Measurements from ENCODE around the gene GAS6.

GAS6 gene

DNA sequence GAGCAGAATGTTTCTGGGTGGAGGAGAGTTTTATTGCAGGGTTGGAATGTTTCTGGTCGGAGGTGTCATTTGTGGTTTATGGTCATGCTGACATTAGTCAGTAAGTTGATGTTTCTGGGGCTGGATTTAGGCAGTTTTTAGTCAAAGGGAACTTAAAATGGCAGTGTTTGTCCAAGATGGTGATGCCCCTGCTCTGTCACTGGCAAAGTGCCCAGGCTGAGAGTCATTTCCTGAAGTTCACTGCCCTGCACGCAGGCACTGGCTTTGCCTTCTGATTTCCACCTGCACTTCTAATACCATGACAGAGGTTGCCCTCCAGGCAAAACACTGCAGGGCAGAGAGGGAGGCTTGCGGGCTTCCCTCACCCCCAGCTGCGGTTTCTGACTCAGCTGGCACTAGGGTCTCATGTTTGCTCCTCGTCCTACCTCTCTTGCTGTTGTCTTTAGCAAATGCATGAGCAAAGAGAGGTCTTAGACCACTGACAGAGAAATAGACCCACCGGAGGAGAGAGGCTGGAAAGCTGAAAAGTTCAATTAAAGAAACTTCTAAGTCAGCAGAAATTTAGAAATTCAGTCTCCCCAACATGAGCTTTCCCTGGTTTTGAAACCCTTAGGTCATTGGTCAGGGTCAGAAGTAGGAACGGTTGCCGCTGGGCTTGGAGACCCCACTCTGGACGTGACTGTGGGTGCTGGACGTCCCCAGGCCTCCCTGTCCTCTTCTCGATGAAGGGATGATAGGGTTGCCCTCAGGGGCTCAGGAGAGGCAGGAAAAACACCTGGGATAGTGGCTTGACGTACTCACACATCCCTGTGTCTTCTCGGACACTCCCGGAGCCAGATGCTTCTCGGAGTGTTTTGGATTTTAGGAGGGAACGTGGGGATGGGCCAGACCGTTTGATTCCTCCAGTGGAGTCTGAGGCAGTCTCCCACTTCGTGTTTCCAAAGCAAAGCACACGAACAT lies 78.5 kb downstream of the GAS6 start:
- Histone ChIP-seq H3K4me1 (ENCODE audit: low read length) (peaks cover 25% of the 10 kb centered on the region), H3K27me3 (replicated peaks; ENCODE audit: insufficient read depth, low read length) (no peaks in the 10 kb centered on the region), H3F3A (ENCODE audit: insufficient read depth, low read length) (peaks cover 6% of the 10 kb centered on the region; the same call in 1 of the 2 replicates), H2AFZ (ENCODE audit: low read length) (no peak overlapping the region), H3K27ac (ENCODE audit: low read length) (peak overlapping the region; percentile 58; the same call in 1 of the 2 replicates), H3K9ac (ENCODE audit: low read length) (no peak overlapping the region), H3K36me3 (replicated peaks; ENCODE audit: insufficient read depth, low read length) (no peaks in the 10 kb centered on the region), H4K20me1 (ENCODE audit: insufficient read depth, low read length) (no peaks in the 10 kb centered on the region), H3K4me3 (ENCODE audit: low read length) (no peak overlapping the region), H3K9me3 (replicated peaks; ENCODE audit: insufficient read depth, low read length) (no peaks in the 10 kb centered on the region), H3K79me2 (ENCODE audit: low read length) (no peaks in the 10 kb centered on the region), H3K9me2 (replicated peaks; ENCODE audit: insufficient read depth, low read length) (no peaks in the 10 kb centered on the region), H3K4me2 (ENCODE audit: low read depth, low read length) (peak overlapping the region; percentile 19; the same call in 1 of the 2 replicates)
- DNase-seq, result peak; percentile 78
- TF ChIP-seq, protein P1, sequence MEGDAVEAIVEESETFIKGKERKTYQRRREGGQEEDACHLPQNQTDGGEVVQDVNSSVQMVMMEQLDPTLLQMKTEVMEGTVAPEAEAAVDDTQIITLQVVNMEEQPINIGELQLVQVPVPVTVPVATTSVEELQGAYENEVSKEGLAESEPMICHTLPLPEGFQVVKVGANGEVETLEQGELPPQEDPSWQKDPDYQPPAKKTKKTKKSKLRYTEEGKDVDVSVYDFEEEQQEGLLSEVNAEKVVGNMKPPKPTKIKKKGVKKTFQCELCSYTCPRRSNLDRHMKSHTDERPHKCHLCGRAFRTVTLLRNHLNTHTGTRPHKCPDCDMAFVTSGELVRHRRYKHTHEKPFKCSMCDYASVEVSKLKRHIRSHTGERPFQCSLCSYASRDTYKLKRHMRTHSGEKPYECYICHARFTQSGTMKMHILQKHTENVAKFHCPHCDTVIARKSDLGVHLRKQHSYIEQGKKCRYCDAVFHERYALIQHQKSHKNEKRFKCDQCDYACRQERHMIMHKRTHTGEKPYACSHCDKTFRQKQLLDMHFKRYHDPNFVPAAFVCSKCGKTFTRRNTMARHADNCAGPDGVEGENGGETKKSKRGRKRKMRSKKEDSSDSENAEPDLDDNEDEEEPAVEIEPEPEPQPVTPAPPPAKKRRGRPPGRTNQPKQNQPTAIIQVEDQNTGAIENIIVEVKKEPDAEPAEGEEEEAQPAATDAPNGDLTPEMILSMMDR (IDR thresholded peaks at IDR 0.05; ENCODE audit: low read length), result no peak
- TF ChIP-seq EZH2 (optimal IDR thresholded peaks at IDR 0.05; ENCODE audit: low read depth, low read length), result no peak
- no peak for TF ChIP-seq EZH2phosphoT487 (IDR thresholded peaks at IDR 0.05; ENCODE audit: low read length)

DNA sequence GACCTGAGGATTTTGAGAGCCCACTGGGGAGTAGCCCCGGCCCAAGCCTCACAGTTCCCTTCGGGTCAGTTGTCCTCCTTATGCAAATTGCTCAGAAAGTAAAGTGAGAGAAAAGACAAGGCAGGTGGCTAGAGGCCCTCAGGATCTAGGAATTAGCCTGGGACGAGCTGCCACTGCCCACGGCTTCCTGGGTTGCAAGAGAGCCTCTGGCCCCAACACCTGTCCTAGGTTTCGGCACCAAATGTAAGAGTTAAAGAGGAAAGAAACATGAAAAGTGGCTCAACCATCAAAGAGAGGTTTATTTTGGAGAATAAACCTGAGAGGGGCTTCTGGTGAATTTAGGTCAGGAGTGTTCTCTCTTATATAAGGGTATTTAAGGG lies 79.2 kb downstream of the GAS6 start:
- Histone ChIP-seq H3K79me2 (ENCODE audit: low read length) (no peaks in the 10 kb centered on the region), H3K4me2 (ENCODE audit: low read depth, low read length) (peak overlapping the region; percentile 19; the same call in 1 of the 2 replicates), H3K4me3 (ENCODE audit: low read length) (no peak overlapping the region), H2AFZ (ENCODE audit: low read length) (no peak overlapping the region), H3K27me3 (replicated peaks; ENCODE audit: insufficient read depth, low read length) (no peaks in the 10 kb centered on the region), H3K4me1 (ENCODE audit: low read length) (peaks cover 27% of the 10 kb centered on the region), H4K20me1 (ENCODE audit: insufficient read depth, low read length) (no peaks in the 10 kb centered on the region), H3K36me3 (replicated peaks; ENCODE audit: insufficient read depth, low read length) (no peaks in the 10 kb centered on the region), H3K9ac (ENCODE audit: low read length) (no peak overlapping the region), H3K27ac (ENCODE audit: low read length) (peak overlapping the region; percentile 58; the same call in 1 of the 2 replicates), H3F3A (ENCODE audit: insufficient read depth, low read length) (peaks cover 6% of the 10 kb centered on the region; the same call in 1 of the 2 replicates), H3K9me2 (replicated peaks; ENCODE audit: insufficient read depth, low read length) (no peaks in the 10 kb centered on the region), H3K9me3 (replicated peaks; ENCODE audit: insufficient read depth, low read length) (no peaks in the 10 kb centered on the region)
- TF ChIP-seq, protein P1 (IDR thresholded peaks at IDR 0.05; ENCODE audit: low read length), result no peak
- TF ChIP-seq EZH2phosphoT487 (IDR thresholded peaks at IDR 0.05; ENCODE audit: low read length) (no peak), EZH2 (optimal IDR thresholded peaks at IDR 0.05; ENCODE audit: low read depth, low read length) (no peak)
- DNase-seq, result no peak

DNA sequence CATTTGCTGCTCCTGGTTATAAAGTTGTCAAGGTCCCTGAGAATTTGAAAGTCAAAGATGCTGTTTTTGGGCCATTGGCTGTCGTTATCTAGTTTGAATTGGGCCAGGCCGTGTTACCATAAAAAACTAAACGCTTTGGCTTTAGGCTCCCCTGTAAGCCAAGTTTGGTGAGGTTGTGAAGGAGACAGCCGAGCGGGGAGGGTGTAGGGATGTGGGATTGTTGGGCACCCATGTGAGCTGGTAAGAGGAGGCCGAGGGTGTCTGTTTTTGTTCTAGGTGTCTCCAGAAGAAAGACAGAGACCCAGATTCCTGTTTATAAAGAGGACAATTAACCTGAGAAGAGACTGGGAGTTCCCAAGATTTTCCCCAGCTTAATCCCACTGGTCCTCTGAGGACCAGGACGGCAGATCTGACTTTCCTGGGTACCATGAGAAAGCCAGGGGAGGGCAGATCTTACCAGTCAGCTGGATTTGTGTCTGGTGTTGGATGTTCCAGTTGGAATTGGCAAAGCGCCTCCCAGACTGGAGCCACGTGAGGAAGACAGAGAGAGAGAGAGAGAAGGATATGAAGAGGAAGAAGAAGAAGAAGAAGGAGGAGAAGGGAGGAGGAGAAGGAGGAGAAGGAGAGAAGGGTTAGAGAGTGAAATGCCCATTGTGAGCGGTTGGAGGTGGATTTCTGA lies 79.8 kb downstream of the GAS6 start:
- no peak for DNase-seq
- no peaks in the 10 kb centered on the region for H3K79me2 ChIP-seq (ENCODE audit: low read length)
- H3F3A ChIP-seq (ENCODE audit: insufficient read depth, low read length), result peaks cover 6% of the 10 kb centered on the region; the same call in 1 of the 2 replicates
- no peaks in the 10 kb centered on the region for H3K36me3 ChIP-seq (replicated peaks; ENCODE audit: insufficient read depth, low read length)
- TF ChIP-seq, protein P1 (IDR thresholded peaks at IDR 0.05; ENCODE audit: low read length), result no peak
- TF ChIP-seq EZH2phosphoT487 (IDR thresholded peaks at IDR 0.05; ENCODE audit: low read length) (no peak), EZH2 (optimal IDR thresholded peaks at IDR 0.05; ENCODE audit: low read depth, low read length) (no peak)
- H4K20me1 ChIP-seq (ENCODE audit: insufficient read depth, low read length), result no peaks in the 10 kb centered on the region
- H3K4me3 ChIP-seq (ENCODE audit: low read length), result no peak overlapping the region
- H3K27me3 ChIP-seq (replicated peaks; ENCODE audit: insufficient read depth, low read length), result no peaks in the 10 kb centered on the region
- H3K9me2 ChIP-seq (replicated peaks; ENCODE audit: insufficient read depth, low read length), result no peaks in the 10 kb centered on the region
- H2AFZ ChIP-seq (ENCODE audit: low read length), result no peak overlapping the region
- H3K4me2 ChIP-seq (ENCODE audit: low read depth, low read length), result peak overlapping the region; percentile 19; the same call in 1 of the 2 replicates
- peak overlapping the region; percentile 58; the same call in 1 of the 2 replicates for H3K27ac ChIP-seq (ENCODE audit: low read length)
- peaks cover 27% of the 10 kb centered on the region for H3K4me1 ChIP-seq (ENCODE audit: low read length)
- no peaks in the 10 kb centered on the region for H3K9me3 ChIP-seq (replicated peaks; ENCODE audit: insufficient read depth, low read length)
- H3K9ac ChIP-seq (ENCODE audit: low read length), result no peak overlapping the region
